Hepatocyte (in vitro differentiated cells): ENCODE measurements around the gene CREB3. TPM values are rescaled to one million over a fixed set of nuclear protein-coding genes. Genes with fewer than 3 reads are reported as not detected.

ENCODE experiments used
- DNase-seq: peaks from one replicate; pipeline ENCODE4 v3.0.0-alpha.2; 2016; ENCODE audit warnings: low spot score
- H2AFZ ChIP-seq: fragments of 200-600 bp; sonication (generic); 2 replicates; pipeline ENCODE4 v1.6.0; 2016; ENCODE audit warnings: antibody characterized with exemption, mild to moderate bottlenecking
- H3K27ac ChIP-seq: fragments of 200-600 bp; sonication (generic); 2 replicates; pipeline ENCODE4 v1.5.1; 2016; ENCODE audit warnings: mild to moderate bottlenecking
- H3K27me3 ChIP-seq: fragments of 200-600 bp; sonication (generic); 2 replicates; pipeline ENCODE4 v1.6.1; 2016
- H3K36me3 ChIP-seq: fragments of 200-600 bp; sonication (generic); replicated peaks from 2 replicates; pipeline ENCODE4 v1.5.1; 2016; ENCODE audit warnings: low read depth; ENCODE audit not compliant: insufficient read depth
- H3K4me1 ChIP-seq: fragments of 200-600 bp; sonication (generic); 2 replicates; pipeline ENCODE4 v1.5.1; 2016; ENCODE audit warnings: mild to moderate bottlenecking, moderate library complexity; ENCODE audit not compliant: insufficient read depth
- H3K4me2 ChIP-seq: fragments of 200-600 bp; sonication (generic); 2 replicates; pipeline ENCODE4 v1.6.0; 2016
- H3K4me3 ChIP-seq: fragments of 200-600 bp; sonication (generic); 2 replicates; pipeline ENCODE4 v1.5.1; 2016; ENCODE audit warnings: mild to moderate bottlenecking
- H3K79me2 ChIP-seq: fragments of 200-600 bp; sonication (generic); 2 replicates; pipeline ENCODE4 v1.6.0; 2017; ENCODE audit warnings: mild to moderate bottlenecking
- H3K9me2 ChIP-seq: fragments of 200-600 bp; sonication (generic); replicated peaks from 2 replicates; pipeline ENCODE4 v1.6.0; 2017; ENCODE audit warnings: mild to moderate bottlenecking; ENCODE audit not compliant: insufficient read depth
- H3K9me3 ChIP-seq: fragments of 200-600 bp; sonication (generic); 2 replicates; pipeline ENCODE4 v1.5.1; 2016; ENCODE audit warnings: low read depth, mild to moderate bottlenecking
- H4K20me1 ChIP-seq: fragments of 200-600 bp; sonication (generic); 2 replicates; pipeline ENCODE4 v1.6.0; 2016; ENCODE audit warnings: mild to moderate bottlenecking; ENCODE audit not compliant: insufficient read depth, poor library complexity, severe bottlenecking
- CTCF ChIP-seq: fragments of 200-600 bp; sonication (generic); IDR thresholded peaks from 2 replicates; pipeline ENCODE4 v1.5.1; 2016; ENCODE audit warnings: antibody characterized with exemption, mild to moderate bottlenecking; ENCODE audit not compliant: poor library complexity
- EZH2 ChIP-seq: fragments of 200-600 bp; sonication (generic); IDR thresholded peaks from 2 replicates; pipeline ENCODE4 v1.6.1; 2016; ENCODE audit warnings: antibody characterized with exemption, mild to moderate bottlenecking, borderline replicate concordance
- EZH2phosphoT487 ChIP-seq: fragments of 200-600 bp; sonication (generic); IDR thresholded peaks from one replicate; pipeline ENCODE4 v1.6.1; 2018; ENCODE audit warnings: antibody characterized with exemption, mild to moderate bottlenecking, low read depth, moderate library complexity; ENCODE audit not compliant: unreplicated experiment, severe bottlenecking
- WGBS: methylation state at CpG from one replicate; pipeline ENCODE4 v1.1.6; 2016; ENCODE audit warnings: low lambda C conversion rate; ENCODE audit errors: missing lambda C conversion rate; 5-methylcytosine and 5-hydroxymethylcytosine counted together
- polyA plus RNA-seq: library from polyadenylated mRNA; unstranded; fragments of >200 nt; fragmentation: Nextera tagmentation; extraction: Ambion mirVana; gene quantifications from 2 replicates; pipeline ENCODE4 v1.2.1, GENCODE V29; 2016
- total RNA-seq: library from RNA; depleted of rRNA; stranded (reverse); fragments of >200 nt; gene quantifications from 2 replicates; pipeline ENCODE4 v1.2.3, GENCODE V29; 2014

The CREB3 gene
- total and polyA plus RNA-seq, 2 experiments from 2014 or later, result 54.6 to 79.9 TPM

- Histone ChIP-seq H3K36me3 (no peaks in the 10 kb centered on the region), H3K4me2 (peak overlapping the region; percentile 99), H3K9me3 (no peaks in the 10 kb centered on the region), H3K27ac (peak overlapping the region; percentile 94), H3K27me3 (no peaks in the 10 kb centered on the region), H3K79me2 (peaks cover 3% of the 10 kb centered on the region), H3K9me2 (no peaks in the 10 kb centered on the region), H2AFZ (peak overlapping the region; percentile 94), H3K4me1 (peaks cover 20% of the 10 kb centered on the region), H4K20me1 (no peaks in the 10 kb centered on the region), H3K4me3 (peak overlapping the region; percentile 90)
- 1% methylated on average over 17 of the region's 21 CpGs for WGBS
- TF ChIP-seq EZH2, result no peak
- TF ChIP-seq EZH2phosphoT487, result no peak
- TF ChIP-seq CTCF, result no peak
- no peak for DNase-seq
Observed at GRCh38 chr9:35690294-35690613, 42.2 kb upstream of the CREB3 start.

GRCh38 chr9:35690614-35691333 lies 41.7 kb upstream of the CREB3 start:
- Histone ChIP-seq H3K4me3 (peak overlapping the region; percentile 90), H4K20me1 (no peaks in the 10 kb centered on the region), H3K9me2 (no peaks in the 10 kb centered on the region), H3K27ac (peak overlapping the region; percentile 94), H3K27me3 (no peaks in the 10 kb centered on the region), H3K9me3 (no peaks in the 10 kb centered on the region), H3K4me1 (peaks cover 20% of the 10 kb centered on the region), H3K4me2 (peak overlapping the region; percentile 99), H3K36me3 (no peaks in the 10 kb centered on the region), H3K79me2 (peaks cover 3% of the 10 kb centered on the region), H2AFZ (peak overlapping the region; percentile 94)
- peak; percentile 75 for DNase-seq
- 2% methylated on average over 11 of the region's 61 CpGs for WGBS
- TF ChIP-seq EZH2phosphoT487 (no peak), EZH2 (no peak), CTCF (no peak)

- Histone ChIP-seq H3K4me1 (peaks cover 20% of the 10 kb centered on the region), H4K20me1 (no peaks in the 10 kb centered on the region), H3K27me3 (no peaks in the 10 kb centered on the region), H3K36me3 (no peaks in the 10 kb centered on the region), H3K4me2 (peak overlapping the region; percentile 99), H2AFZ (peak overlapping the region; percentile 94), H3K79me2 (peaks cover 3% of the 10 kb centered on the region), H3K9me3 (no peaks in the 10 kb centered on the region), H3K4me3 (peak overlapping the region; percentile 90), H3K27ac (peak overlapping the region; percentile 94), H3K9me2 (no peaks in the 10 kb centered on the region)
- TF ChIP-seq EZH2phosphoT487 (no peak), EZH2 (no peak)
- no peak for DNase-seq
- WGBS, result 23% methylated on average over 9 of the region's 10 CpGs
Observed at GRCh38 chr9:35691334-35691650, 41.2 kb upstream of the CREB3 start.

GRCh38 chr9:35691757-35692301 lies 40.6 kb upstream of the CREB3 start:
- H3K9me2 ChIP-seq, result no peaks in the 10 kb centered on the region
- H3K27me3 ChIP-seq, result no peaks in the 10 kb centered on the region
- H3K36me3 ChIP-seq, result no peaks in the 10 kb centered on the region
- H4K20me1 ChIP-seq, result no peaks in the 10 kb centered on the region
- H3K4me1 ChIP-seq, result peaks cover 20% of the 10 kb centered on the region
- peak; percentile 5 for TF ChIP-seq CTCF
- no peak for TF ChIP-seq EZH2phosphoT487
- no peak for TF ChIP-seq EZH2
- no peaks in the 10 kb centered on the region for H3K9me3 ChIP-seq
- H3K4me3 ChIP-seq, result no peak overlapping the region
- no peak overlapping the region for H2AFZ ChIP-seq
- peak overlapping the region; percentile 94 for H3K27ac ChIP-seq
- H3K4me2 ChIP-seq, result peak overlapping the region; percentile 99
- DNase-seq, result no peak
- H3K79me2 ChIP-seq, result peaks cover 3% of the 10 kb centered on the region
- WGBS, result 71% methylated on average over 13 of the region's 13 CpGs
